ENCODE measurements around the gene TUFM. TPM values are rescaled to one million over a fixed set of nuclear protein-coding genes. Genes with fewer than 3 reads are reported as not detected.
"Not testable (repeated sequence)": the region's sequence is repeated elsewhere in the genome, so short reads cannot be mapped to it uniquely, and the experiment has no call there.

Gene TUFM
- total RNA-seq, 4 donors from 2014 or later: 83.0 to 121 (median 107) TPM

DNA sequence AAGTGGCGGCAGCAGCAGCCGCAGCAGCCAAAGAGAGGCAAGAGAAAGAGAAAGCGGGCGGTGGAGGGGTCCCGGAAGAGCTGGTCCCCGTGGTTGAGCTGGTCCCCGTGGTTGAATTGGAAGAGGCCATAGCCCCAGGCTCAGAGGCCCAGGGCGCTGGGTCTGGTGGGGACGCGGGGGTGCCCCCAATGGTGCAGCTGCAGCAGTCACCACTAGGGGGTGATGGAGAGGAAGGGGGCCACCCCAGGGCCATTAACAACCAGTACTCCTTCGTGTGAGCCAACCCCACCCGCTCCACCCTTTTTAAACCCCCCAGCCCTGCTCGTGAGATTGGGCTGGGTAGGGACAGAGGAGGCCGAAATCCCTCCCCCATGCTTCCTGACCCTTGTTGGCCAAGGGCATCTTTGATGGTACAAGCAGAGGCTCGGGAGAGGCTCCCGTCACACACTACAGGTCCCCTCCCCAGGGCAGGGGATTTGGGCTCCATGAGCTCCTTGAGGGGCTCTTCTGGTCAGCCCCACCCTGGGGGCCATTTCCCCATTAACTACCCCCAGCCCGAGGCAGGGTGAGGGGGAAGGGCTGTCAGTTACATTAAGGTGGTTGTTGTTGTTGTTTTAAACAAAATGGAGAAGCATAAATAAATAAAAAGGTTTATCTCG lies 27.5 kb upstream of the TUFM start:
- no peak overlapping the region for H3K27ac ChIP-seq
- WGBS: 83% methylated on average over 18 of the region's 18 CpGs
- H3K9me3 ChIP-seq: no peaks in the 10 kb centered on the region
- no peaks in the 10 kb centered on the region for H3K27me3 ChIP-seq
- DNase-seq (ENCODE audit: low spot score in 2 of 2): no peak
- peaks cover 57% of the 10 kb centered on the region for H3K36me3 ChIP-seq
- peaks cover under 1% of the 10 kb centered on the region for H3K4me1 ChIP-seq
- no peak overlapping the region for H3K4me3 ChIP-seq
- TF ChIP-seq POLR2A (IDR thresholded peaks at IDR 0.05) (no peak), EP300 (IDR thresholded peaks at IDR 0.05) (no peak), POLR2AphosphoS5 (IDR thresholded peaks at IDR 0.05) (no peak)
- TF ChIP-seq, protein P1, sequence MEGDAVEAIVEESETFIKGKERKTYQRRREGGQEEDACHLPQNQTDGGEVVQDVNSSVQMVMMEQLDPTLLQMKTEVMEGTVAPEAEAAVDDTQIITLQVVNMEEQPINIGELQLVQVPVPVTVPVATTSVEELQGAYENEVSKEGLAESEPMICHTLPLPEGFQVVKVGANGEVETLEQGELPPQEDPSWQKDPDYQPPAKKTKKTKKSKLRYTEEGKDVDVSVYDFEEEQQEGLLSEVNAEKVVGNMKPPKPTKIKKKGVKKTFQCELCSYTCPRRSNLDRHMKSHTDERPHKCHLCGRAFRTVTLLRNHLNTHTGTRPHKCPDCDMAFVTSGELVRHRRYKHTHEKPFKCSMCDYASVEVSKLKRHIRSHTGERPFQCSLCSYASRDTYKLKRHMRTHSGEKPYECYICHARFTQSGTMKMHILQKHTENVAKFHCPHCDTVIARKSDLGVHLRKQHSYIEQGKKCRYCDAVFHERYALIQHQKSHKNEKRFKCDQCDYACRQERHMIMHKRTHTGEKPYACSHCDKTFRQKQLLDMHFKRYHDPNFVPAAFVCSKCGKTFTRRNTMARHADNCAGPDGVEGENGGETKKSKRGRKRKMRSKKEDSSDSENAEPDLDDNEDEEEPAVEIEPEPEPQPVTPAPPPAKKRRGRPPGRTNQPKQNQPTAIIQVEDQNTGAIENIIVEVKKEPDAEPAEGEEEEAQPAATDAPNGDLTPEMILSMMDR (IDR thresholded peaks at IDR 0.05): peak in 1 of 2 donors; percentile 72

- H3K27ac ChIP-seq: no peak overlapping the region
- H3K9me3 ChIP-seq: no peaks in the 10 kb centered on the region
- H3K4me3 ChIP-seq: no peak overlapping the region
- H3K36me3 ChIP-seq: peaks cover 64% of the 10 kb centered on the region
- no peak for DNase-seq (ENCODE audit: low spot score in 2 of 2)
- 89% methylated on average over 13 of the region's 15 CpGs for WGBS
- H3K4me1 ChIP-seq: no peaks in the 10 kb centered on the region
- TF ChIP-seq EP300 (IDR thresholded peaks at IDR 0.05) (no peak), POLR2A (IDR thresholded peaks at IDR 0.05) (no peak), POLR2AphosphoS5 (IDR thresholded peaks at IDR 0.05) (no peak)
- TF ChIP-seq, protein P1 (IDR thresholded peaks at IDR 0.05): no peak
- H3K27me3 ChIP-seq: no peaks in the 10 kb centered on the region
Observed at GRCh38 chr16:28872952-28873351, 26.8 kb upstream of the TUFM start.

- no peaks in the 10 kb centered on the region for H3K27me3 ChIP-seq
- peaks cover 79% of the 10 kb centered on the region for H3K36me3 ChIP-seq
- H3K9me3 ChIP-seq: no peaks in the 10 kb centered on the region
- no peak overlapping the region for H3K4me3 ChIP-seq
- no peak overlapping the region for H3K27ac ChIP-seq
- WGBS: 96% methylated on average over 6 of the region's 11 CpGs
- peaks cover 18% of the 10 kb centered on the region for H3K4me1 ChIP-seq
- TF ChIP-seq POLR2A (IDR thresholded peaks at IDR 0.05) (no peak), POLR2AphosphoS5 (IDR thresholded peaks at IDR 0.05) (no peak), EP300 (IDR thresholded peaks at IDR 0.05) (no peak)
- TF ChIP-seq, protein P1 (IDR thresholded peaks at IDR 0.05): no peak
- no peak for DNase-seq (ENCODE audit: low spot score in 2 of 2)
Observed at GRCh38 chr16:28869201-28869600, 23.1 kb upstream of the TUFM start.

DNA sequence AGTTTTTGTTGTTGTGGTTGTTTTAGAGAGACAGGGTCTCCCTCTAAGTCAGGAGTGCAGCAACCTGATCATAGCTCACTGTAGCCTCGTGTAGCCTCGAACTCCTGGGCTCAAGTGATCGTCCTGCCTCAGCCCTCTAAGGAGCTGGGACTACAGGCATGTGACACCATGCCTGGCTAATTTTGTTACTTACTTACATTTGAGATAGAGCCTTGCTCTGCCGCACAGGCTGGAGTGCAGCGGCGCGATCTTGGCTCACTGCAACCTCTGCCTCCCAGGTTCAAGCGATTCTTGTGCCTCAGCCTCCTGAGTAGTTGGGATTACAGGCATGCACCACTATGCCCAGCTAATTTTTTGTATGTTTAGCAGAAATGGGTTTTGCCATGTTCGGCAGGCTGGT lies 21.5 kb upstream of the TUFM start:
- WGBS: 94% methylated on average over 9 of the region's 9 CpGs
- H3K4me3 ChIP-seq; H3K27me3 ChIP-seq; H3K9me3 ChIP-seq; DNase-seq (ENCODE audit: low spot score in 2 of 2); H3K27ac ChIP-seq: not testable (repeated sequence)
- peaks cover 25% of the 10 kb centered on the region for H3K4me1 ChIP-seq
- peaks cover 65% of the 10 kb centered on the region for H3K36me3 ChIP-seq

GRCh38 chr16:28867241-28867640 lies 21.1 kb upstream of the TUFM start:
- Histone ChIP-seq H3K4me3 (no peak overlapping the region), H3K4me1 (peaks cover 29% of the 10 kb centered on the region), H3K36me3 (peaks cover 61% of the 10 kb centered on the region), H3K27ac (no peak overlapping the region), H3K9me3 (no peaks in the 10 kb centered on the region), H3K27me3 (no peaks in the 10 kb centered on the region)
- no peak for DNase-seq (ENCODE audit: low spot score in 2 of 2)
- TF ChIP-seq POLR2A (IDR thresholded peaks at IDR 0.05) (no peak), POLR2AphosphoS5 (IDR thresholded peaks at IDR 0.05) (no peak), EP300 (IDR thresholded peaks at IDR 0.05) (no peak)
- TF ChIP-seq, protein P1 (IDR thresholded peaks at IDR 0.05): no peak
- 88% methylated on average over 13 of the region's 13 CpGs for WGBS

GRCh38 chr16:28866454-28866804 lies 20.3 kb upstream of the TUFM start:
- H3K9me3 ChIP-seq: no peaks in the 10 kb centered on the region
- H3K36me3 ChIP-seq: peaks cover 53% of the 10 kb centered on the region
- no peak for TF ChIP-seq POLR2A (IDR thresholded peaks at IDR 0.05)
- no peak for TF ChIP-seq POLR2AphosphoS5 (IDR thresholded peaks at IDR 0.05)
- TF ChIP-seq, protein P1 (IDR thresholded peaks at IDR 0.05): no peak
- TF ChIP-seq EP300 (IDR thresholded peaks at IDR 0.05): no peak
- no peak overlapping the region for H3K27ac ChIP-seq
- H3K4me3 ChIP-seq: no peak overlapping the region
- H3K27me3 ChIP-seq: no peaks in the 10 kb centered on the region
- WGBS: 89% methylated on average over 13 of the region's 17 CpGs
- peaks cover 30% of the 10 kb centered on the region for H3K4me1 ChIP-seq
- no peak for DNase-seq (ENCODE audit: low spot score in 2 of 2)

Data from suprapubic skin (tissue), 4 donors.